ENCODE measurements around the gene FMN1. TPM values are rescaled to one million over a fixed set of nuclear protein-coding genes. Genes with fewer than 3 reads are reported as not detected.

Gene FMN1
- total and polyA plus RNA-seq, 2 experiments from 2014 or later, result 0.53 to 1.8 TPM

DNA sequence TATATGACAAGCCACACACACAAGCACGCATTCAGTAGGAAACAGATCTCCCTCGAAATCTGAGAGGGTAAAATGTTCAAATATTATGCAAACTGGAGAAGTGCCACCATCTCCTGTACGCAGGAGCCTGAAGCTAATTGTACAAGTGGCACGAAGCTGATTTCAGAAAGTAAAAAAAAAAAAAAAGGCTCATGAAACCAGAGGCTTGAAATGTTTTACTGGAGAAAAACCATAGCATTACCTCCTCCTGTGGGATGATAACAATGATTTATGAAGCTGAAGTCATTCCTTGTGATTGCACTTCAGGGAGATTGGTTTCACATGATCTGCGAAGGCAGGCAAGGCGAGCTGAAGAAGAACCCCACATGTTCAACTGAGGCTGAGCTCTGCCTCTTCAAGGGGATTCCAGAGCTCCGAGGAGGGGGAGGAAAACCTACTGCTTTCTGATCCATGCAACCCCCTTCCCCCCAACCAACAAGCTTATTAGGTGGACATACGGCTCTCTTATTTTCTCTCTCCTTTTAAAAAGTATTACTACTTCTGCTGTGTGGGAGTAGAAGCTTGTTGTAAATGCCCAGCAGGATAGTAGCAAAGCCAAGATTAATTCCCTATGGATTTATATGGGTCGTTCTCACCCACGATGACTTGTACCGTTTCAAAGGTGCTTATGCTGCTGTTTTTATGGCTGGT, 375.6 kb downstream of the FMN1 start:
- TF ChIP-seq, protein P1, sequence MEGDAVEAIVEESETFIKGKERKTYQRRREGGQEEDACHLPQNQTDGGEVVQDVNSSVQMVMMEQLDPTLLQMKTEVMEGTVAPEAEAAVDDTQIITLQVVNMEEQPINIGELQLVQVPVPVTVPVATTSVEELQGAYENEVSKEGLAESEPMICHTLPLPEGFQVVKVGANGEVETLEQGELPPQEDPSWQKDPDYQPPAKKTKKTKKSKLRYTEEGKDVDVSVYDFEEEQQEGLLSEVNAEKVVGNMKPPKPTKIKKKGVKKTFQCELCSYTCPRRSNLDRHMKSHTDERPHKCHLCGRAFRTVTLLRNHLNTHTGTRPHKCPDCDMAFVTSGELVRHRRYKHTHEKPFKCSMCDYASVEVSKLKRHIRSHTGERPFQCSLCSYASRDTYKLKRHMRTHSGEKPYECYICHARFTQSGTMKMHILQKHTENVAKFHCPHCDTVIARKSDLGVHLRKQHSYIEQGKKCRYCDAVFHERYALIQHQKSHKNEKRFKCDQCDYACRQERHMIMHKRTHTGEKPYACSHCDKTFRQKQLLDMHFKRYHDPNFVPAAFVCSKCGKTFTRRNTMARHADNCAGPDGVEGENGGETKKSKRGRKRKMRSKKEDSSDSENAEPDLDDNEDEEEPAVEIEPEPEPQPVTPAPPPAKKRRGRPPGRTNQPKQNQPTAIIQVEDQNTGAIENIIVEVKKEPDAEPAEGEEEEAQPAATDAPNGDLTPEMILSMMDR (IDR thresholded peaks at IDR 0.05; ENCODE audit: low read depth, low read length), result no peak
- H3K4me1 ChIP-seq (ENCODE audit: low read depth), result no peaks in the 10 kb centered on the region
- H3K36me3 ChIP-seq, result no peaks in the 10 kb centered on the region
- peak in 1 of 2 donors; percentile 57 for DNase-seq (ENCODE audit: low read depth in 1 of 2, low spot score in 1 of 2)
- H3K27ac ChIP-seq, result no peak overlapping the region
- H3K4me3 ChIP-seq, result no peak overlapping the region
- H3K9me3 ChIP-seq (ENCODE audit: low read depth), result no peaks in the 10 kb centered on the region
- no peaks in the 10 kb centered on the region for H3K27me3 ChIP-seq

DNA sequence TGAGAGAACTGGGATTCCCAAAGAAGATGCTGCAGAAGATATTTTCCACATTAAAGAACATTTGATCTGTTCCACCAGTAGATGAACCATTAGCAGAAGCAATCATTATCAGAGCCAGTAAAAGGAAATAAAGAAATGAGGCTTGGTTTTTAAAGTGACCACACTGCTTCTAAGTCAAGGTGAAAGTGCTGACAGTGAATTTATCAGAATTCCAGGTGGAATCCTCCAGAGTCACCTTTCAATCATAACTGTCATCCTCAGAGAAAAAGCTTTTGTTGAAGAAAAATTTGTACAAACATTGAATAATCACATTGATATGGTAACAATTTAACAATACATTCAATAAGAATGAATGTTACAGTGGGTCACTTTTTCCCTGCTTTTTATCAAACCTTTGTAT, 376.9 kb downstream of the FMN1 start:
- Histone ChIP-seq H3K27me3 (no peaks in the 10 kb centered on the region), H3K4me1 (ENCODE audit: low read depth) (no peaks in the 10 kb centered on the region), H3K9me3 (ENCODE audit: low read depth) (no peaks in the 10 kb centered on the region), H3K27ac (no peak overlapping the region), H3K4me3 (no peak overlapping the region), H3K36me3 (no peaks in the 10 kb centered on the region)
- no peak for DNase-seq (ENCODE audit: low read depth in 1 of 2, low spot score in 1 of 2)
- TF ChIP-seq, protein P1 (IDR thresholded peaks at IDR 0.05; ENCODE audit: low read depth, low read length), result no peak

DNA sequence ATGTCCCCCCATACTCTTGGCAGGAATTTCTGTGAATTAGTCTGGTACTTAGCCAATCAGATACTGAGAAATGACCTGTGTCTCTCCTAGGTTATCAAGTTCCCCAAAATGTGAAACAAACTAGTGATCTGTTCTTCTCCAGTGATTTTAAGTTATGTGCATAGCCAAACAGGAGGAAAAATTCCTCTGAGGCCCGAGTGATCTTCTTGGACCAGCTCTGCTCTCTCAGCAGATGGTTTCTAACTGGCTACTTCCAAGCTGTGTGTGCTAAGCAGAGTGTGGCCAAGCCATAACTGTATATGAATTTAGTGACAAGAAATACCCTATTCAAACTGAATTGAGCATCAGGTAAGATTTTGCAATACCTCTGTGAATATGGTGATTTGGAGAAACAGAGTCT, 387.2 kb downstream of the FMN1 start:
- no peak overlapping the region for H3K4me3 ChIP-seq
- H3K36me3 ChIP-seq, result no peaks in the 10 kb centered on the region
- no peaks in the 10 kb centered on the region for H3K9me3 ChIP-seq (ENCODE audit: low read depth)
- TF ChIP-seq, protein P1 (IDR thresholded peaks at IDR 0.05; ENCODE audit: low read depth, low read length), result no peak
- H3K4me1 ChIP-seq (ENCODE audit: low read depth), result no peaks in the 10 kb centered on the region
- H3K27me3 ChIP-seq, result no peaks in the 10 kb centered on the region
- H3K27ac ChIP-seq, result no peak overlapping the region
- no peak for DNase-seq (ENCODE audit: low read depth in 1 of 2, low spot score in 1 of 2)

DNA sequence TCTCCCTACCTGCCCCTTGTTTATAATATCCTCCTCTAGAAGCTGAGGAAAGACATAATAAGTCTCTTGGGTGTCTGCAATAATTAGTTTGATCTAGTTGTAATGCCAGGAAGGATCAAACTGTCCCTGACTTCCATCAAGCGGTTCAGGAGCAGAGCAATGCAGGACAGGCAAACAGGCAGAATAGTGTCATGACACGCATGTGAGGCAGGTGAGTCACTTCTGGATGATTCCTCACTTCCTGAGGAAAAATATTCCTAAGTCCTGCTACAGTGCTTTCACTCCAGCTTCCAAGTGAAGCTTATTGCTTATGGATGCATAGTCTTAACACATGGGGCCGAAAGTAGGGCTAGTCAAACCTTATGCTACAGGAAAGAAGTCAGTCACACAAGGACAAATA, 390.9 kb downstream of the FMN1 start:
- H3K27ac ChIP-seq, result no peak overlapping the region
- TF ChIP-seq, protein P1 (IDR thresholded peaks at IDR 0.05; ENCODE audit: low read depth, low read length), result no peak
- H3K4me3 ChIP-seq, result no peak overlapping the region
- H3K4me1 ChIP-seq (ENCODE audit: low read depth), result no peaks in the 10 kb centered on the region
- H3K9me3 ChIP-seq (ENCODE audit: low read depth), result no peaks in the 10 kb centered on the region
- H3K36me3 ChIP-seq, result no peaks in the 10 kb centered on the region
- no peak for DNase-seq (ENCODE audit: low read depth in 1 of 2, low spot score in 1 of 2)
- no peaks in the 10 kb centered on the region for H3K27me3 ChIP-seq

DNA sequence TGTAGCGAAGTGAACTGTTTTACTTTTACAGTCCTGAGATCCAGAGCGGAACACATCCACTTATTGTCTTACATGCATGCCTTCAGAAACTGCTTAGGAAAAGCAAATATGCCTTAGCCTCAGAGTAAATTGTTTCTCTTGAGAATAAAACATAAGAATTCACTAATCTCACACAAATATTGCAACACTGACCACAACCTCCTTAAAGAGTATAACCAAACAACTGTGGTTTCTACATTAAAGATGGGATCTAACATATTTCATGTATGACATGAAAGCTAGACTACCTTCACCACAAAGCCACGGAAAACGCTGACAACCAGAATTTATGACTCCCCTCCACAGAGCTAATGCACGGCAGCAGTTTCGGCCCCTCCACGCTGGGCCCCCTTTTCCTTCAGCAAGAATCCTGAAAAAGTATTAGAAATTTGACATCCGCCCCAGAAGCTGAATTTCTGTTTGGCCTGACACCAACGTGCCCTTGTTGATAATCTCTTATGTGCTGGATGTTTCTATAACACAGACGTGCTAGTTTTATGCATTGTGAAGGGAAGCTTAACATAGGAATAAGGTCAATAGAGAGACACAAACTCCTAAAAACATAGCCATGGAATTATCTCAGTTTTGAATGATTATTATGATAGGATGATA, 392.1 kb downstream of the FMN1 start:
- no peaks in the 10 kb centered on the region for H3K36me3 ChIP-seq
- H3K4me1 ChIP-seq (ENCODE audit: low read depth), result no peaks in the 10 kb centered on the region
- no peaks in the 10 kb centered on the region for H3K27me3 ChIP-seq
- DNase-seq (ENCODE audit: low read depth in 1 of 2, low spot score in 1 of 2), result peak in 1 of 2 donors; percentile 93
- no peak overlapping the region for H3K4me3 ChIP-seq
- no peak overlapping the region for H3K27ac ChIP-seq
- TF ChIP-seq, protein P1 (IDR thresholded peaks at IDR 0.05; ENCODE audit: low read depth, low read length), result no peak
- H3K9me3 ChIP-seq (ENCODE audit: low read depth), result no peaks in the 10 kb centered on the region

All from cardiac muscle cell (in vitro differentiated cells and primary cell).